Jurkat, Clone E6-1 (cell line): ENCODE measurements around the gene DBH. TPM values are rescaled to one million over a fixed set of nuclear protein-coding genes. Genes with fewer than 3 reads are reported as not detected.

Source experiments
- DNase-seq: peaks from one replicate; pipeline ENCODE4 v3.0.0-alpha.2; 2011; ENCODE audit warnings: low read depth, low spot score
- H3K4me3 ChIP-seq: 2 replicates; pipeline ENCODE4 v1.5.1; 2011; ENCODE audit warnings: mild to moderate bottlenecking, low read length, control low read depth, moderate library complexity
- polyA plus RNA-seq: library from polyadenylated mRNA; unstranded; fragments of >200 nt; gene quantifications from one replicate; pipeline ENCODE4 v1.2.1, GENCODE V29; 2012; ENCODE audit warnings: missing spikeins; ENCODE audit not compliant: insufficient read length, insufficient read depth

DBH gene
- 1.3 TPM for polyA plus RNA-seq

DNA sequence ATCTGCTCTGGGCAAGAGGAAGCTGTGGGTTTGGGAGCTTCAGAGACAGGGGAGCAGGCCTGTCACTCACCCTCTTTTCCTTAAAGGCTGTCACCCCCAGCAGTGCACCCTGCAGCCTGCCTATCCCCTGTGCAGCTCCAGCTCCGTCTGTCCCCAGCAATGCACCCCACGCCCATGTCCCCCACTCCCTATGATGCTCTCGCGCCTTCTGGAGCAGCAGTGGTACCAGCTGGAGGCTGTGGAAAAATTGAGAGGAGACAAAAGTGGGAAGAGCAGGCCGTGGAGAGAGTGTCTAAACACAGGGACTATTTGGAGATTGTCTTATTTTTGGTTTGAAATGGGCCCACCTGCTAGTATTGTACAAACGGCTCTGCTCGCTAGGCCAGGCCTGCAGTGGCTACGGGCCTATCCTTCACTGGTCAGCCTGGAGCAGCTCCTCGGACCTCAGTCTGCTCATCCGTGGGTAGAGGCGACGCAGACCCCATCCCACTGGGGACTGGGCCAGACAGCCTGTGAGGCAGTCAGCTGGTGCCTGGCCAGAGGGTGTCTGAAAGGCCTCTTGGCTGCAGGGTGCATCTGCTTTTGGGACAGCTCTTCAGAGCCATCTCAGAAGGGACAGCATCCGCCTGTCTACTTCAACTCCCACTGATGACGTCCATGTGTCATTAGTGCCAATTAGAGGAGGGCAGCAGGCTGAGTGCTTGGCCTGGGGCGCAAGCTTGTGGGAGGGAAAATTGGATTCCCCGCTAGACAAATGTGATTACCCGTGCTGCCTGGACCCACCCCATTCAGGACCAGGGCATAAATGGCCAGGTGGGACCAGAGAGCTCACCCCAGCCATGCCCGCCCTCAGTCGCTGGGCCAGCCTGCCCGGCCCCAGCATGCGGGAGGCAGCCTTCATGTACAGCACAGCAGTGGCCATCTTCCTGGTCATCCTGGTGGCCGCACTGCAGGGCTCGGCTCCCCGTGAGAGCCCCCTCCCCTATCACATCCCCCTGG lies at the start of gene DBH:
TSS of gene DBH (plus strand) at position 831 of the 999 bp plus-strand sequence. CDS start at position 840, 9 bp downstream.
- DNase-seq = no peak
- H3K4me3 ChIP-seq = no peak within 1 kb of the TSS

DNA sequence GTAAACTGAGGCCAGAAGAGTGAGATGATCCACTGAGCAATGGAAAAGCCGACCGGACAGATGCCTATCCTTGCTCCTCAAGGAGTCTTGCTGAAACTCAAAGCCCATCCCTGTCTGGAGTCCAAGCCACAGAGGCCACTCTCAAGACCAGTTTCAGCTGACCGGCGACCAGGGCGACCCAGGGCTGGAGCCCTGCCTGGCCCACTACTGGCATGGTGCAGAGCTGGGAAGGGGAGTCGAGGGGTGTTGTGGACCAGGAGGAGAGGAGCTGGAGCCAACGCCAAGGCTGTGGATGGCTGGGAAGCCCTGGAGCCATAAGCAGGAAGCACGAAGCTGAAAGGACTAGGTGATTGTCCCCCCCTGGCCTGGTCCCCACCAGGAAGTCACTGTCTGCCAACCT lies 49.1 kb upstream of the DBH start:
- DNase-seq = no peak
- no peak overlapping the region for H3K4me3 ChIP-seq

DNA sequence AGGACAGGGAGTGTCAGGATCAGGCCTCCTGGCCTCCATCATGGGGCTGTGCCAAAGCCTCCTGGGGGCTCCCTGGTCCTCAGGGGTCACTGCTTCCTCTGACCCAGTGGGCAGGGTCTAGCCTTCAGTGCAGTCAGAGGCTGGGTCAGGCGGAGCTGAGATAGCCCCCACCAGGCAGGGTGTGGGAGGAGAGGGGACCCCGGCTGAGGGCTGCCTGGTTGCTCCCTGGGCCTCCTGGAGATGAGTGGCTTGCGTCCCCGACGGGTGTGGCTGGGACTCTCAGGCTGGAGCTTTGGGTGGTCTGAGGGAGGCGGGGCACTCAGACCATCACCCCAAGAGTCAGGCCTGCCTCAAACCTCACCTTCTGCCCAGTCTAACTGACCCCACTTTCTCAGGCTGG lies 48.7 kb upstream of the DBH start:
- no peak for DNase-seq
- H3K4me3 ChIP-seq = no peak overlapping the region

GRCh38 chr9:133589454-133590227 lies 46.5 kb upstream of the DBH start:
- no peak overlapping the region for H3K4me3 ChIP-seq
- no peak for DNase-seq

GRCh38 chr9:133590231-133590855 lies 45.8 kb upstream of the DBH start:
- no peak for DNase-seq
- H3K4me3 ChIP-seq = no peak overlapping the region

- DNase-seq = no peak
- no peak overlapping the region for H3K4me3 ChIP-seq
Observed at GRCh38 chr9:133591116-133591910, 44.9 kb upstream of the DBH start.

- DNase-seq = no peak
- no peak overlapping the region for H3K4me3 ChIP-seq
Observed at GRCh38 chr9:133591985-133592384, 44.2 kb upstream of the DBH start.

DNA sequence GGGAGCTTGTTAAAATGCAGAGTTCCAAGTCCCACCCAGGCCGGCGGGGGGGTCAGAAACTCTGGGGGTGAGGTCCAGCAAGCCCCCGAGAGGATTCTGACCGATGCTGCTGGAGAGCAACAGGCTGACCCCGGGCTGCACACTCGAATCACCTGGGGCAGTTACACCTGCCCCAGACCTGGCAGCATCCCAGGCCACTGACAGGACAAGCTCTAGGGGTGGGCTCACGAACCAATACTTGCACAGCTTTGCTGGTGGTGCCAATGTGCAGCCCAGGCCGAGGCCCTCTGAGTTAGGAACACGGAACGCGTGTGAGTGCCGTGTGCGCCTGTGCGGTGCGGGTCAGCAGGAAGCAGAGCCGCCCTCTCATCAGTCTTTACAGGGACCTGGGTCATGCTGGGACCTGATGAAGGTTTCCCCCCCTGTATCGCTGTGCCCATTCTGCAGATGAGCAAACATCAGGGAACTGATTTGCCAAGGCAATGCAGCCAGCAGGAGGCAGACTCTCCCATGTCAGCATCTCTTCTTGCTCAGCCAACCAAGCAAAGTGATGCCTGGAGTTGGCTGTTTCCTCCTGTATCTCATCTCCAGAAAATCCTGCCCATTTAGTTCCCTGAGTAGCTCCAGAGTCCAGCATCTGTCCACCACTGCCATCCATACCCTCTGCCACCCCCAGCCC lies 43.3 kb upstream of the DBH start:
- no peak for DNase-seq

DNA sequence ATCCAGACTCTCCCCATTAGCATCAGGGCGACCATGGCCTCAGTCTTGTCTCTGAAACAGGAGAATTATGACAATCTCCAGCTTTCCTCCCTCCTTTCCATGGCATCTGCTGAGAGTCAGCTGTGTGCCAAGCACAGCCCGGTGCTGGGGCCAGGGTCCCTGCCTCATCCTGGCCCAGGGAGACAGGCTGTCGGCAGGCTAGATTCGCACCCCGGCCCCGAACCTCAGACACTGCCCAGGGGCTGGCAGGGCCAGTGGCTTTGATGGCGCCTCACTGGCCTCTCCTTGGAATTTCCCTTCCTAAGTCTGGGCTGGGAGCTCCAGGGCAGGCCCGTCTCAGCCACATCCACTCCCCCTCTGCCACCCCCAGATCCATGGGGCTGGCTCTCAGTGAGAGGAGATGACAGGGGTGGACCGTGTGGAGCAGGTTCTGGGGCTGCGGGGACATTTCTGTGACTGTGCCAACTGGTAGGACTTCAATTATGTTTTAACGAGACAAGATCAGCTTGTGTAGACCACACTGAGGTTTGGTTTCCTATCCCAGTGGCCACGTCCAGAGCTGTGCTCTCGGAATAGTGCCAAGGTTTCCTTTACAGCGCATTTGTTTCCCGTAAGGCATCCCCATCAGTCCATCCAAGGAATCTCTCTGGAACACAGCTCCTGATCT lies 42.4 kb upstream of the DBH start:
- no peak overlapping the region for H3K4me3 ChIP-seq
- DNase-seq = no peak

More for the DNA sequence above, 43.3 kb upstream of the DBH start:
- no peak overlapping the region for H3K4me3 ChIP-seq

DNA sequence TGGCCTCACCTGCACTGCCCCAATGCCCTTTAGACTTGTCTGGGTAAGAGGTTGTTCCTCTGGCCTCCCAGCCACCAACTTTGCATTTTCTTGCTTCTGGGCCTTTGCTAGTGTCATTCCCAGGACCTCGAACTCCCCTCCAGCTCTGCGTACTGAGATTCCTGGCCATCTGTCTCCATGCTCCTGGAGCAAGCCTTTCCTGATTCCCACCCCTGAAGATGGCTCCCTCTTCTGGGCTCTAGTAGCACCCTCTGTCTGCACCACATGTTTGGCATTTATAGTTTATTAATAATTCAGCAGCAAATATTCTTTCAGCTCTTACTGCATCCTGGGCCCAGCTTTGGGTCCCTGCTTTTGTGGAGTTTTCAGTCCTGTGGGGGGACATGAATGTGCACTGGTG lies 41.9 kb upstream of the DBH start:
- H3K4me3 ChIP-seq = no peak overlapping the region
- DNase-seq = no peak

DNA sequence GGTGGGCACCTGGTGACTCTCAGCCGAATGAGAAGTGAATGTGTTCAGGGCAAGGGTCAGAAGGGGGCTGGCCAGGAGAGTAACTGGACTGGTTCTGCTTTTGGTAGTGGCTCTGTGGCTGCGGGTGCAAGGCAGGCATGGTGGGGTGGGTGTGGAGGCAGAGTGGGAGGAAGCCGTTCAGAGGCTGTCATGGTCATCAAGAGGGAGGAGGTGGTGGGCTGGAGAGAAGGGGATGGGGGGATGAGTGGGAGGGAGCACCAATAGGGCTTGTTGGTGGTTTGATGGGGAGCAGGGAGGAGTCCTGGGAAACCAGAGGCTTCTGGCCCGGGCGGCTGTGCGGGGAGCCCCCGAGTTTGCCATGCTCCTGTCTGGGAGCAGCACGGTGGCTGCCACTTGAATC lies 40.3 kb upstream of the DBH start:
- no peak for DNase-seq
- H3K4me3 ChIP-seq = no peak overlapping the region

- H3K4me3 ChIP-seq = no peak overlapping the region
- DNase-seq = no peak
Observed at GRCh38 chr9:133597316-133597957, 38.7 kb upstream of the DBH start.

GRCh38 chr9:133598978-133599377 lies 37.2 kb upstream of the DBH start:
- H3K4me3 ChIP-seq = no peak overlapping the region
- no peak for DNase-seq

GRCh38 chr9:133599470-133600173 lies 36.5 kb upstream of the DBH start:
- H3K4me3 ChIP-seq = no peak overlapping the region
- DNase-seq = no peak

DNA sequence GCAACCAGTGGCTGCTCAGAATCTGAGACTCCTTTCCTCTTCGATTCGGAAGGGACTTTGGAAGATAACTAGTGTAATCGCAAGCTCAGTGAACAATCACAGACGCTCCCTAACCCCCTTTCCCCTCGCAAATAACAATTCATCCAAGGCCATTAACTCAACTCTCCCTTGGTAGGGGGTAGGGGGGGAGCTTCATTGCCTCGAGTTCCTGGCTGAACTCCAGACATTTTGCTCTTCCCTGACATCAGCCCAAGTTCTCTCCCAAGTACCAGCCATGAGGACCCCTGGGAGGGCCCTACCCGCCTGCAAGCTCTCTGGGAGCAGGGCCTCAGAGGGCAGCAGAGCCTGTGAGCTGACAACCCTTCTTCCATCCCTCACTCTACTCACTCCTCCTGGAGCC lies 35.4 kb upstream of the DBH start:
- DNase-seq = no peak
- H3K4me3 ChIP-seq = no peak overlapping the region

GRCh38 chr9:133601746-133602145 lies 34.4 kb upstream of the DBH start:
- H3K4me3 ChIP-seq = no peak overlapping the region
- DNase-seq = no peak

DNA sequence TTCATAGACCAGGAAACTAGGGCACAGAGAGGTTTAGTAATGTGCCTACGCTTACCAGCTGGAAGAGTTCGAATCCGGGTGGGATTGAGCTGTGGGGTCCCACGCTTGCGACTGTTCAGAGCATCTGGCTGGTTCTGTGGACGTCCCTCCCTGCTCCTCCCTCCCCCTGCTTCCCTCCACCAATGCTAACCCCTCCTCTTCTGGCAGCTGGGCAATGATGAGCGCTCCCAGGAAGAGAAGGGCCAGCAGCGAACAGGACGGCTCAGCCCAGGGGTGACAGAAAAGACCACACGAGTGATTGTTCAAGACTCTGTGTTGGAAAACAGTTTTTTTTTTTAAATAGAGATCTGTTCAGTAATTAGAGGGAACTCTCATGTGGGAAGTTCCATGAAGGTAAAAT lies 33.9 kb upstream of the DBH start:
- no peak for DNase-seq
- H3K4me3 ChIP-seq = no peak overlapping the region
